ENCODE measurements around the gene UGP2. TPM values are rescaled to one million over a fixed set of nuclear protein-coding genes. Genes with fewer than 3 reads are reported as not detected.

Gene UGP2
- total RNA-seq, 1 experiment from 2014 or later = 91.6 TPM

DNA sequence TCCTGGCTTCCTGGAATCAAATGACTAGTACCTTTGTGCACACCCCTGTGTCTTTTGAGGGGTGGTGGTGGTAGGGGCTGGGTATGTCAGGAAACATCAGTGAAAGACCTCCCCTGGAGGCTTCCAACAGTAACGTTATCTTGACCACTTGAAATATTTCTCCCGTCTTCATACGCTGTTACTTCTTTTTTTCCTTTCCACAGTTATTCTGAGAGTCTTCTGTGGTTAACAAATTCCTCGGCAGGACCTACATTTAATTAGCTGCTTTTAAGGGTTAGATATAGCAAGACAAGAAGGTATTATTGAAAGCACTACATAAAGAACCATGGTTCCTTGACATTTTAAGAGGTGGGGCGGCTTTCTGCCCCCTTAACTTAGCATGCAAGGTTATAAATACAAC, 34.6 kb downstream of the UGP2 start:
- in situ Hi-C loops (cut with HindIII; ENCODE audit: low pct_unique_long_range_greater_than_20kb, low sequenced_read_pairs) = no loop called here
- no peak for DNase-seq (ENCODE audit: low read depth, low spot score)

GRCh38 chr2:63878486-63878885, 36.8 kb downstream of the UGP2 start:
- DNase-seq (ENCODE audit: low read depth, low spot score) = no peak
- in situ Hi-C loops (cut with HindIII; ENCODE audit: low pct_unique_long_range_greater_than_20kb, low sequenced_read_pairs) = no loop called here

DNA sequence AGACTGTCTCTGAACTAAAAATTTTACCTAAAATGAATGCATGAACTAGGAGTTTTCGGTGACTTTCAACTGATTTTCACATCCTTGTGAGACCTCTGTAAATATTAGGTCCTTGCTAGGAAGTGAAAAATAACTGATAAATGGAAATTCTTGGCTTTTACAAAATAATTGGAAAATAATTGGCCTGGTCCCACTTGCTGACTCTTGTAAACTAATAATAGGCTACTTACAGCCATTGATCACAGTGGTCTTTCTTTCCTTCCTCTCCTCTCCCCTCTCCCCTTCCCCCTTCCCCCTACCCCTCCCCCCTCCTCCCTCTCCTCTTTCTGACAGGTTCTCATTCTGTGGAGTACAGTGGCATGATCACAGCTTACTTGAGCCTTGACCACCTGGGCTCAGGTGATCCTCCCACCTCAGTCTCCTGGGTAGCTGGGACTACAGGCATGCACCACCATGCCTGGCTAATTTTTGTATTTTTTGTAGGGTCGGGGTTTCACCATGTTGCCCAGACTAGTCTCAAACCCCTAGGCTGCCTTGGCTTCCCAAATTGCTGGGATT, 38.3 kb downstream of the UGP2 start:
- DNase-seq (ENCODE audit: low read depth, low spot score) = no peak
- in situ Hi-C loops (cut with HindIII; ENCODE audit: low pct_unique_long_range_greater_than_20kb, low sequenced_read_pairs) = no loop called here

DNA sequence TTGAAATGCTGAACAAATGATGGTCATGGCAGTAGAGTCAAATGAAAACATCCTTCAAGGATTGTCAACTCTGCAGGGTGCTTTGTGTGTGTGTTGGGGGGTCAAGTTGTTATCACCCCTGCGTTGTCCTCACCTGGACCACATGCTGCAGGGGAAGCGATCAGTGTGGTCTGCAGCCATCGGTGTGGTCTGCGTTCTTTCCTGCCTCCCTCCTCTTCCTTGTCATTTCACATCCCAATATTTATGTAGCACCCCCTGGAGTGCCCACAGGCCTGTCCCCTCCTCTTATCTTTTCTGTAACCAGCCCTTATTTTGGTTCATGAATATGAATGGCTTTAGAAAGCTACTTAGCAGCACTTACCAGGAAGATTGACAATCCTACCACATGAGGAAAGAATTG, 38.9 kb downstream of the UGP2 start:
- in situ Hi-C loops (cut with HindIII; ENCODE audit: low pct_unique_long_range_greater_than_20kb, low sequenced_read_pairs) = no loop called here
- DNase-seq (ENCODE audit: low read depth, low spot score) = no peak

DNA sequence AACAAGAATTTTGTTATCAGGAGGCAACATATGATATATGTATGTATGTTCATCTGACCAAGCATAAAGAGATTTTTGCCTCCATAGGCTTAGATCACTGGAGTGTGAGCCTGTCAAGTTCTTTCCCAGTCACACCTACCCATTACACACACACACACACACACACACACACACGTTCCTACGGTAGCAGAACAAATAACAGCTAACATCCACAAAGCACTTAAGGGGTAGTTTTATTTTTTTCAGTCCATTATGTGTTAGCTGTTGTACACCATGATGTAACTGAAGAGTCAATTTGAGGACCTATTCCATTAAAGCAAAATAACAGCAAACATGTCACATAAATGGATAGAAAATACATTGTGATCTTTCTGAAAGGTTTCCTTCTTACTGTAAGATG, 39.5 kb downstream of the UGP2 start:
- no peak for DNase-seq (ENCODE audit: low read depth, low spot score)
- in situ Hi-C loops (cut with HindIII; ENCODE audit: low pct_unique_long_range_greater_than_20kb, low sequenced_read_pairs) = no loop called here

- in situ Hi-C loops (cut with HindIII; ENCODE audit: low pct_unique_long_range_greater_than_20kb, low sequenced_read_pairs) = no loop called here
- DNase-seq (ENCODE audit: low read depth, low spot score) = no peak
These were observed 40.9 kb downstream of the UGP2 start for GRCh38 chr2:63882395-63883105.

- no peak for DNase-seq (ENCODE audit: low read depth, low spot score)
- in situ Hi-C loops (cut with HindIII; ENCODE audit: low pct_unique_long_range_greater_than_20kb, low sequenced_read_pairs) = no loop called here
These were observed 44.7 kb downstream of the UGP2 start for GRCh38 chr2:63886445-63886844.

DNA sequence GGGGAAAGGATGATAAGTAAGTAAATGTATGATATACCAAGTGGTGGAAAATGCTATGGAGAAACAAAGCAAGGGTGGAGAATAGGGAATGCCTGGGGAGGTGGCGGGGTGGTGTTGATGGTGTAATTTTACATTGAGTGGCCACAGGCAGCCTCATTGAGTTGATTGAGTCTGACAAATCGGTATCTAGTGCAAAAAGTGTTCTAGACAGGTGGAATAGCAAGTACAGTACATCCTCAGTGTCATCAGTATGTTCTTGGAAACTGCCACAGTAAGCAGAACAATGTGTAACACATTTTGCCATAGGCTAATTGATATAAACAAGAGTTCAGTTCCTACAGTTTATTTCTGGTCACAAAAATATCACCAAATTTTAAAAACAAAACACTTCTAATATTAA, 46.4 kb downstream of the UGP2 start:
- in situ Hi-C loops (cut with HindIII; ENCODE audit: low pct_unique_long_range_greater_than_20kb, low sequenced_read_pairs) = no loop called here

DNA sequence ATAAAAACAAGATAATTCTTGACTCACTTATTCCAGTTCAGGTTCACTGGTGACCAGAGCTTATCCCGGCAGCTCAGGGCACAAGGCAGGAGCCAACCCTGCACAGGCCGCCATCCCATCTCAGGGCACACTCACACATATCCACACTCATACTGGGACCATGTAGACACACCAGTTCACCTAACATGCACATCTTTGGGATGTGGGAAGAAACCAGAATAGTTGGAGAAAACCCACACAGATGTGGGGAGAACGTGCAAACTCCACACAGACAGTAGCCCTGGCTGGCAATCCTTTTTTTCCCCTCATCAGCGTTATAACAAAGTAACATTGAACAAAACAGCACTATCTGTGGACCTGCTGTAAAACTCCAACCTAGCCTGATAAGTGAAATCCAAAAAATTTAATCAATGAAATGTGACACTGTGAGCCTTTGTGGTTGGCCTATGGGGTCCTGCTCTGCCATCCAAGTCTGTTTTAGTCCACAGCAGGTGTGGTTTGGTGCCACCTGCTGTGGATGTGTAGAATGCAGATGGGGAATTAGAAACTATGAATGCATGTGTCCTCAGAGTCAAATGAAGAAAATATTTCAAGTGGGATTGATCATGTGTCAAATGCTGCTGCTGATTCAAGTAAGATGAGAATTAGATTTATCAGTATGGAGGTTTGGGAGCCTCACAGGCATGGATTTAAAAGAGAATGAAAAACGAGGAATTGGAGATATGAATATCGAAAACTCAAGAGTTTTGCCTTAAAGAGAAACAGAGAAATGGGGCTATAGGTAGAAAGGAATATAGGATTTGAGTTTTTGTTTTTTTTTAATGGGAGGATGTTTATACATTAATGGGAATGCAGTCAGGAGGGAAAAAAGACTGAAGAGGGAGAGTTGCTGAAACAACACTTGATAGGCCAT, 47.0 kb downstream of the UGP2 start:
- in situ Hi-C loops (cut with HindIII; ENCODE audit: low pct_unique_long_range_greater_than_20kb, low sequenced_read_pairs) = no loop called here

More for the DNA sequence above, 46.4 kb downstream of the UGP2 start:
- no peak for DNase-seq (ENCODE audit: low read depth, low spot score)

GRCh38 chr2:63890678-63891077, 49.0 kb downstream of the UGP2 start:
- in situ Hi-C loops (cut with HindIII; ENCODE audit: low pct_unique_long_range_greater_than_20kb, low sequenced_read_pairs) = no loop called here
- DNase-seq (ENCODE audit: low read depth, low spot score) = no peak

More for the DNA sequence above, 47.0 kb downstream of the UGP2 start:
- DNase-seq (ENCODE audit: low read depth, low spot score) = peak; percentile 74

DNA sequence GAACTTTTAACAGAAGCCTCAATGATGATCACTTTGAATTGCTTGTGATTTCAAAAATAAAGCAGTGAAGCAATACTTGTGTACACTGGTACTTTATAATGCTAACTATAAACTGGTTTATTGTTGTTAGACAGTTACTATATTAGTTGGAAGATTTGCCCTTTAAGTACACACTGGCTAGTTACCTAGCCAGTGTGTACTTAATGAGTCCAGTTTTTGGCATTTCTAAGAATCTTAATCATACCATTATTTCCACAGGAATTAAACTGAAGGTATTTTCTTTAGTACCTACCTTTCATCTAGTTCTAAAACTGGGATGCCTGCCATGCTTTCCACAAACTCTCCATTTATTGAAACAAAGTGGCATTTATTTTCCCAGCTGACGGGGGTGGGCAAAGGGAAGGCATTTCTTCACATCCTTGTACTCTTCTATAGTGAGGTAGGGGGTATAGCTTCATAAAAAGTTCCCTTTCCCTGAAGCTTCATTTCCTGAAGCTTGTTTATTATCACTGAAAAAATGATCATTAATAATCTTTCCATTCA, 49.9 kb downstream of the UGP2 start:
- in situ Hi-C loops (cut with HindIII; ENCODE audit: low pct_unique_long_range_greater_than_20kb, low sequenced_read_pairs) = no loop called here

GRCh38 chr2:63893163-63893562, 51.5 kb downstream of the UGP2 start:
- DNase-seq (ENCODE audit: low read depth, low spot score) = no peak
- in situ Hi-C loops (cut with HindIII; ENCODE audit: low pct_unique_long_range_greater_than_20kb, low sequenced_read_pairs) = no loop called here

More for the DNA sequence above, 49.9 kb downstream of the UGP2 start:
- DNase-seq (ENCODE audit: low read depth, low spot score) = peak; percentile 37

DNA sequence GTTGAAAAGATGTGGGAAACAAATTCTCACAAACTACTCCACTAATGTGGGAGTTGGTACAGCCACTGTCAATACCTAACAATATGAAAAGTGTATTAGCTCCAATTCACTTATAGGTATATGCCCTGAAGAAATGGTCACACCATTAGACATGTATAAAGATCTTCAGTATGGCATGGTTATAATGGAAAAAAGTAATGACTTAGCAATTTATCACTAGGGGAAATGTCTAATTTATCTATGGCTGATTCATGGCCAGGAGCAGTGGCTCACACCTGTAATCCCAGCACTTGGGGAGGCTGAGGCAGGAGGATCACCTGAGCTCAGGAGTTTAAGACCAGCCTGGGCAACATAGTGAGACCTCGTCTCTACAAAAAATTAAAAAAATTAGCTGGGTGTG, 52.5 kb downstream of the UGP2 start:
- in situ Hi-C loops (cut with HindIII; ENCODE audit: low pct_unique_long_range_greater_than_20kb, low sequenced_read_pairs) = no loop called here
- DNase-seq (ENCODE audit: low read depth, low spot score) = no peak

- in situ Hi-C loops (cut with HindIII; ENCODE audit: low pct_unique_long_range_greater_than_20kb, low sequenced_read_pairs) = no loop called here
- no peak for DNase-seq (ENCODE audit: low read depth, low spot score)
These were observed 57.1 kb downstream of the UGP2 start for GRCh38 chr2:63898839-63899238.

- no peak for DNase-seq (ENCODE audit: low read depth, low spot score)
- in situ Hi-C loops (cut with HindIII; ENCODE audit: low pct_unique_long_range_greater_than_20kb, low sequenced_read_pairs) = no loop called here
These were observed 57.9 kb downstream of the UGP2 start for GRCh38 chr2:63899639-63900038.

- in situ Hi-C loops (cut with HindIII; ENCODE audit: low pct_unique_long_range_greater_than_20kb, low sequenced_read_pairs) = no loop called here
- DNase-seq (ENCODE audit: low read depth, low spot score) = no peak
These were observed 60.5 kb downstream of the UGP2 start for GRCh38 chr2:63902149-63902548.

DNA sequence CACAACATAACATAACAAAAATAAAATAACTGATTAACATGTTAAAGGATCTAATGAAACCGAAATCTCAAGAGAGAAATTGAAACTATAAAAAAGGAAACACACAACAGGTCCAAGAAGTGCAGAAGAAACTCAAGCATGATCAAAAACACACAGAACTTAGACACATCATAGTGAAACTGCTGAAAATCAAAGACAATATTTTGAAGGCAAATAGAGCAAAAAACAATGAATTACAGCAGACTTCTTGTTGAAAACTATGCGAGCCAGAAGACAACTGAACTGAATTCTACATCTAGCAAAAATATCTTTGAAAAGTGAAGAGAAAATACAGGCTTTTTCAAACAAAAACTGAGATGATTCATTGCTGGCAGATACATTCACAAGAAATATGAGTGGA, 61.3 kb downstream of the UGP2 start:
- in situ Hi-C loops (cut with HindIII; ENCODE audit: low pct_unique_long_range_greater_than_20kb, low sequenced_read_pairs) = no loop called here
- DNase-seq (ENCODE audit: low read depth, low spot score) = peak; percentile 14

DNA sequence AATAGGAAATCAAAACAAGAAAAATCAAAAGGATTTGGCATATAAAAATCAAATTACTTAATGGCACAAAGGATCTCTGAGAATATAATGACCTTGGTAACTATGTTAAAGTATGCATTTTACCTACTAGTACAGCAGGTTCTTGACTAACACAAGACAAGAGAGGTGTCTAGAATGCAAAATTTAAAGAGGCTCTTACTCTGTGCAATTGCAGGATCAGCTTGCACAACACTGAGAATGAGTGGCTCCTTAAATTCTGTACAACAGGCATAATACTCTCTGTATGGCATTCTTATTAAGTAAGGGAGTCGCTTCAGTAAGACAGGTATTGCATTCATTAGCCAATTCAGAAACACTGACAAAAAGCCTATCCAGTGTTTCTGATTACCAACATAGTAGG, 72.6 kb downstream of the UGP2 start:
- in situ Hi-C loops (cut with HindIII; ENCODE audit: low pct_unique_long_range_greater_than_20kb, low sequenced_read_pairs) = no loop called here
- DNase-seq (ENCODE audit: low read depth, low spot score) = no peak
